SU-DHL-6 (cell line): ENCODE measurements around the gene DMD.

Source experiments
- H2AFZ ChIP-seq: fragments of 200-600 bp; sonication (generic); 2 replicates; pipeline ENCODE4 v1.6.1; 2014; ENCODE audit warnings: low read depth, mild to moderate bottlenecking, moderate library complexity, mixed read lengths, antibody characterized with exemption, low read length; ENCODE audit not compliant: severe bottlenecking
- H3F3A ChIP-seq: fragments of 200-600 bp; shearing (Covaris generic); 2 replicates; pipeline ENCODE4 v1.6.0; 2016; ENCODE audit warnings: antibody characterized with exemption, mild to moderate bottlenecking; ENCODE audit not compliant: insufficient read depth
- H3K27ac ChIP-seq: fragments of 200-600 bp; sonication (generic); 2 replicates; pipeline ENCODE4 v1.5.1; 2016; ENCODE audit warnings: low read depth, mild to moderate bottlenecking, low read length, moderate library complexity, mixed read lengths
- H3K27me3 ChIP-seq: fragments of 200-600 bp; sonication (generic), shearing (Covaris generic); 2 replicates; pipeline ENCODE4 v1.6.0; 2014; ENCODE audit warnings: mild to moderate bottlenecking, low read length
- H3K36me3 ChIP-seq: fragments of 200-600 bp; sonication (generic); 2 replicates; pipeline ENCODE4 v1.6.1; 2014; ENCODE audit warnings: mild to moderate bottlenecking, low read length, mixed read lengths
- H3K4me2 ChIP-seq: fragments of 300-600, 200-600 bp; shearing (Covaris generic), sonication (generic); 2 replicates; pipeline ENCODE4 v1.6.0; 2014; ENCODE audit warnings: low read length, low read depth, mild to moderate bottlenecking; ENCODE audit not compliant: poor library complexity, severe bottlenecking
- H3K4me3 ChIP-seq: fragments of 200-600 bp; sonication (generic); 2 replicates; pipeline ENCODE4 v1.5.1; 2014; ENCODE audit warnings: antibody characterized with exemption, low read length, mild to moderate bottlenecking, mixed read lengths; ENCODE audit not compliant: insufficient read depth, poor library complexity, severe bottlenecking
- H3K79me2 ChIP-seq: fragments of 200-600 bp; sonication (generic); 2 replicates; pipeline ENCODE4 v1.6.1; 2014; ENCODE audit warnings: mild to moderate bottlenecking, low read length, moderate library complexity; ENCODE audit not compliant: insufficient read depth
- H3K9ac ChIP-seq: fragments of 200-600 bp; sonication (generic); 2 replicates; pipeline ENCODE4 v1.7.0; 2014; ENCODE audit warnings: mild to moderate bottlenecking, low read length
- H3K9me2 ChIP-seq: fragments of 200-600 bp; sonication (generic); replicated peaks from 2 replicates; pipeline ENCODE4 v1.6.1; 2014; ENCODE audit warnings: low read length; ENCODE audit not compliant: insufficient read depth
- H3K9me3 ChIP-seq: fragments of 200-600 bp; sonication (generic); 2 replicates; pipeline ENCODE4 v1.6.1; 2014; ENCODE audit warnings: low read length, mixed read lengths; ENCODE audit not compliant: insufficient read depth
- H4K20me1 ChIP-seq: fragments of 200-600 bp; sonication (generic); 2 replicates; pipeline ENCODE4 v1.6.1; 2014; ENCODE audit warnings: low read depth, mild to moderate bottlenecking, antibody characterized with exemption, low read length, moderate library complexity, mixed read lengths
- EZH2phosphoT487 ChIP-seq: fragments of 200-600 bp; sonication (generic), shearing (Covaris generic); conservative IDR thresholded peaks from 2 replicates; pipeline ENCODE4 v1.6.1; 2018; ENCODE audit warnings: mild to moderate bottlenecking, antibody characterized with exemption, low read length, moderate library complexity, mixed read lengths
- TF ChIP-seq, protein P1 (sequence below): fragments of 200-600 bp; sonication (generic); IDR thresholded peaks from one replicate; pipeline ENCODE4 v1.5.1; 2017; ENCODE audit warnings: antibody characterized with exemption, mild to moderate bottlenecking, low read length, moderate library complexity; ENCODE audit not compliant: insufficient read depth, poor library complexity, severe bottlenecking

DMD gene

DNA sequence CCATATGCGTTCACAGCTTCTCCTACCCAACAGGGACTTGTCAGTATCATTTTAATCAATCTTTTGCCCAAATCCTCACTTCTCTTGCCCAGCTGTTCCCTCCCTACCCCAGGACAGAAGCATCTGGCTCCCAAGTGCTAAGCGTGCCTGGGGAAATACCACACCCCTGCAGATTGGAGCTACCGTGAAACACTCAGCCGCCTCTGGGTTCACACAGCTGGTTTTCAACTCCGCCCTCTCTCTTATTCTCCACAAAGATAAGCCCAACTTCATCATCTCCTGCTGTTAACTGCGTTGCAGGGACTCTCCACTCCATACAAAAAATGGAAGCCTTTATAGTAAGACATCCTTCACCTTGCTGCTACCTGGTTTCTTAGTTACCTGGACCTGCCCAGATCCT lies 1992.2 kb downstream of the DMD start:
- H3K9me3 ChIP-seq, result no peaks in the 10 kb centered on the region
- H2AFZ ChIP-seq, result no peak overlapping the region
- H3K27ac ChIP-seq, result no peak overlapping the region
- H3K36me3 ChIP-seq, result no peaks in the 10 kb centered on the region; the same call in 1 of the 2 replicates
- no peak overlapping the region for H3K4me3 ChIP-seq
- H3K27me3 ChIP-seq, result no peaks in the 10 kb centered on the region
- H3F3A ChIP-seq, result peaks cover 18% of the 10 kb centered on the region
- TF ChIP-seq, protein P1, sequence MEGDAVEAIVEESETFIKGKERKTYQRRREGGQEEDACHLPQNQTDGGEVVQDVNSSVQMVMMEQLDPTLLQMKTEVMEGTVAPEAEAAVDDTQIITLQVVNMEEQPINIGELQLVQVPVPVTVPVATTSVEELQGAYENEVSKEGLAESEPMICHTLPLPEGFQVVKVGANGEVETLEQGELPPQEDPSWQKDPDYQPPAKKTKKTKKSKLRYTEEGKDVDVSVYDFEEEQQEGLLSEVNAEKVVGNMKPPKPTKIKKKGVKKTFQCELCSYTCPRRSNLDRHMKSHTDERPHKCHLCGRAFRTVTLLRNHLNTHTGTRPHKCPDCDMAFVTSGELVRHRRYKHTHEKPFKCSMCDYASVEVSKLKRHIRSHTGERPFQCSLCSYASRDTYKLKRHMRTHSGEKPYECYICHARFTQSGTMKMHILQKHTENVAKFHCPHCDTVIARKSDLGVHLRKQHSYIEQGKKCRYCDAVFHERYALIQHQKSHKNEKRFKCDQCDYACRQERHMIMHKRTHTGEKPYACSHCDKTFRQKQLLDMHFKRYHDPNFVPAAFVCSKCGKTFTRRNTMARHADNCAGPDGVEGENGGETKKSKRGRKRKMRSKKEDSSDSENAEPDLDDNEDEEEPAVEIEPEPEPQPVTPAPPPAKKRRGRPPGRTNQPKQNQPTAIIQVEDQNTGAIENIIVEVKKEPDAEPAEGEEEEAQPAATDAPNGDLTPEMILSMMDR, result no peak
- no peak for TF ChIP-seq EZH2phosphoT487
- no peak overlapping the region for H3K4me2 ChIP-seq
- no peaks in the 10 kb centered on the region for H3K9me2 ChIP-seq
- peaks cover 22% of the 10 kb centered on the region; the same call in 1 of the 2 replicates for H3K79me2 ChIP-seq
- H4K20me1 ChIP-seq, result no peaks in the 10 kb centered on the region
- no peak overlapping the region for H3K9ac ChIP-seq

DNA sequence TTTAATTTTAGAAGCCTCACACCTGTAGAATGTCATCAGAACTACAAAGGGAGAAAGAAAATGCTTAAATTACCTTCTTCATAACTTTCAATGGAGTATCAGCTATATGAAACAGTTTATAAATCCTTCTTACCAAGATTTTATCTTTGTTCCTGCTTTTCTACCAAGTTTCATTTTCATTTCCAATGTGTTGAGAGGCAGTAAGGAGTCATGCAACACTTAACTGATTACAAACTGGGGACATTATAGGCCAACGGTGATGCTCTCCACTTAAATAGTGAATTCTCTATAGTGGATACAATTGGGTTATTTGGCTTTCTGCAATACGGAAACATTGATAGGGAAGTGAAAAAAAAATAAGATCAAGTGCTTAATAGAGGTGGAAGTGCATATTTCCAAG lies 1994.3 kb downstream of the DMD start:
- peak overlapping the region; percentile 86 for H3K27ac ChIP-seq
- peak overlapping the region; percentile 18 for H3K4me3 ChIP-seq
- H3K9me3 ChIP-seq, result no peaks in the 10 kb centered on the region
- H3K9ac ChIP-seq, result peak overlapping the region; percentile 32
- H3K4me2 ChIP-seq, result peak overlapping the region; percentile 52
- H3K79me2 ChIP-seq, result peaks cover 12% of the 10 kb centered on the region; the same call in 1 of the 2 replicates
- TF ChIP-seq, protein P1, result no peak
- TF ChIP-seq EZH2phosphoT487, result no peak
- no peaks in the 10 kb centered on the region for H3K9me2 ChIP-seq
- peaks cover 18% of the 10 kb centered on the region for H3F3A ChIP-seq
- no peaks in the 10 kb centered on the region for H4K20me1 ChIP-seq
- H3K27me3 ChIP-seq, result no peaks in the 10 kb centered on the region
- H3K36me3 ChIP-seq, result no peaks in the 10 kb centered on the region
- no peak overlapping the region for H2AFZ ChIP-seq

DNA sequence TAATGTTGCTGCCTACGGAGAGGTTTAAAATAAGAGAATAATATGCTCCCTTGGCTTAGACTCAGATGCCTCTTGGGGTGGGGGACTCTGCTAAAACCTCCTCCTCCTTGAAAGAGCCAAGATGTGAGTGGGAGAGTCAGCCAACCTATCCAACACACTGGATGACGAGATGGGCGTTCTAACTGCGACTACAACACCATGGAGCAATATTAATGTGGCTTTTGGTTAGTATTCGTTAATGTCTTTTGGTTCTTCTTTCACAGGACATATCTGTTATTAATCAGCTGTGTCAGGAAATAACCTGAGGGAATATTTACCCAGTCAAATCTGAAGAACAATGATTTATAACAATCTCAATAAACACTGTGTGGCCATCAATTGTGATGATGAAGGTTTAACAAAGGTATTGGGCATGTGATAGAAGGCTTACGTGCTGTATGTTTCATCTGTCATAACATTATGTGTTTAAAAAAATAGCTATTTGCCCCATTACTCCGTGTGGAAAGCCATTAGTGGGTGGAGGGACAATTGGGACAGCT lies 1996.0 kb downstream of the DMD start:
- Histone ChIP-seq H3K36me3 (no peaks in the 10 kb centered on the region), H3K27ac (peak overlapping the region; percentile 32; the same call in 1 of the 2 replicates), H3K9me2 (no peaks in the 10 kb centered on the region), H3K79me2 (peaks cover 11% of the 10 kb centered on the region; the same call in 1 of the 2 replicates), H3K4me2 (no peak overlapping the region), H3K9ac (no peak overlapping the region), H3F3A (peaks cover 18% of the 10 kb centered on the region), H2AFZ (no peak overlapping the region), H3K9me3 (no peaks in the 10 kb centered on the region), H3K27me3 (no peaks in the 10 kb centered on the region), H4K20me1 (no peaks in the 10 kb centered on the region), H3K4me3 (no peak overlapping the region)
- TF ChIP-seq, protein P1, result no peak
- no peak for TF ChIP-seq EZH2phosphoT487
